HepG2 (cell line): ENCODE results near the gene KCTD5. TPM values are rescaled to one million over a fixed set of nuclear protein-coding genes. Genes with fewer than 3 reads are reported as not detected.

Experiments
- ATAC-seq: fragments of 200-7000 bp; cut with Tn5 transposase; 3 replicates; pipeline ENCODE4 v1.9.1; 2020; ENCODE audit warnings: mild to moderate bottlenecking, moderate library complexity
- BruUV-seq: library from RNA; stranded (reverse); fragments of 400-500 nt; replicated peaks from 2 replicates; lab custom pipeline; 2021; lab: Mats Ljungman, UMichigan
- CTCF ChIA-PET: fragments of 300-600 bp; formaldehyde crosslinking; extraction: SDS; loops from one replicate; lab custom pipeline; 2021; ENCODE audit warnings: low total read pairs, inconsistent platforms, low intra/inter-chr PET ratio; lab: Yijun Ruan, JAX
- POLR2A ChIA-PET: fragments of 350-600 bp; sonication (Branson Sonifier 250); formaldehyde crosslinking; loops from one replicate; lab custom pipeline; 2020; ENCODE audit warnings: antibody characterized with exemption, inconsistent platforms; lab: Yijun Ruan, JAX
- DNase-seq: peaks from one replicate; pipeline ENCODE4 v3.0.0-alpha.2; 2015; ENCODE audit warnings: low spot score
- FAIRE-seq: peaks from 3 replicates; lab custom pipeline; 2011; peaks lifted over from hg19 to GRCh38; lab: Jason Lieb, UNC
- H2AFZ ChIP-seq: one replicate; pipeline ENCODE4 v1.6.1; 2011; ENCODE audit warnings: low read length, inconsistent platforms
- H3K27ac ChIP-seq: fragments of 300-600 bp; 3 replicates; pipeline ENCODE4 v1.8.0; 2011; ENCODE audit warnings: mixed run types, mild to moderate bottlenecking, mixed read lengths, low read length, inconsistent platforms; ENCODE audit not compliant: insufficient read depth; ENCODE audit errors: extremely low read length
- H3K27me3 ChIP-seq, 2 experiments: fragments of 200-600 bp in 1 of 2; 2 replicates in 1 of 2; 3 replicates in 1 of 2; pipeline versions ENCODE4 v1.6.0 to v1.8.0; 2011; ENCODE audit warnings: low read length in 2 of 2, mild to moderate bottlenecking in 2 of 2, moderate library complexity in 2 of 2, inconsistent platforms in 1 of 2; ENCODE audit not compliant: insufficient read depth in 2 of 2, control insufficient read depth in 1 of 2
- H3K36me3 ChIP-seq, 2 experiments: fragments of 200-600 bp in 1 of 2; replicated peaks in 1 of 2; 2 replicates in 1 of 2; 3 replicates in 1 of 2; pipeline versions ENCODE4 v1.5.1 to v1.8.0; 2011; ENCODE audit warnings: low read length in 2 of 2, inconsistent platforms in 1 of 2; ENCODE audit not compliant: insufficient read depth in 2 of 2, control insufficient read depth in 1 of 2
- H3K4me1 ChIP-seq: 2 replicates; pipeline ENCODE4 v1.5.1; 2012; ENCODE audit warnings: low read length, inconsistent platforms; ENCODE audit not compliant: insufficient read depth
- H3K4me2 ChIP-seq: 2 replicates; pipeline ENCODE4 v1.6.0; 2011; ENCODE audit warnings: low read depth, low read length, inconsistent platforms
- H3K4me3 ChIP-seq, 3 experiments: fragments of 200-600 bp in 1 of 3; sonication (generic), shearing (Covaris generic) in 1 of 3; replicated peaks in 1 of 3; 2 replicates each; pipeline ENCODE4 v1.5.1; 2011 to 2016; ENCODE audit warnings: low read length in 3 of 3, inconsistent platforms in 2 of 3, low read depth in 2 of 3, mild to moderate bottlenecking in 2 of 3, control low read depth in 1 of 3, mixed read lengths in 1 of 3; ENCODE audit not compliant: insufficient read depth in 1 of 3
- H3K79me2 ChIP-seq: one replicate; pipeline ENCODE4 v1.6.1; 2011; ENCODE audit warnings: low read length, inconsistent platforms; ENCODE audit not compliant: insufficient read depth
- H3K9ac ChIP-seq: 2 replicates; pipeline ENCODE4 v1.6.0; 2011; ENCODE audit warnings: mild to moderate bottlenecking, low read depth, low read length, inconsistent platforms; ENCODE audit not compliant: insufficient read depth
- H3K9me3 ChIP-seq: 2 replicates; pipeline ENCODE4 v1.5.1; 2012; ENCODE audit warnings: mild to moderate bottlenecking, low read length
- H4K20me1 ChIP-seq: 2 replicates; pipeline ENCODE4 v1.6.0; 2011; ENCODE audit warnings: inconsistent platforms, mild to moderate bottlenecking, low read length, moderate library complexity; ENCODE audit not compliant: insufficient read depth
- BORCS8-MEF2B ChIP-seq: sonication (generic); formaldehyde crosslinking; IDR thresholded peaks from 2 replicates; pipeline ENCODE4 v1.8.0; 2022; ENCODE audit warnings: mild to moderate bottlenecking, missing genetic modification reagents
- DR1 ChIP-seq: sonication (generic); formaldehyde crosslinking; IDR thresholded peaks from 2 replicates; pipeline ENCODE4 v1.8.0; 2021; ENCODE audit warnings: mild to moderate bottlenecking, missing genetic modification reagents, inconsistent platforms
- FOXM1 ChIP-seq: sonication (generic); formaldehyde crosslinking; IDR thresholded peaks from 2 replicates; pipeline ENCODE4 v1.5.0; 2020; ENCODE audit warnings: missing genetic modification reagents
- FOXO1 ChIP-seq: sonication (generic); formaldehyde crosslinking; IDR thresholded peaks from 2 replicates; pipeline ENCODE4 v1.4.0; 2020; ENCODE audit warnings: missing genetic modification reagents
- GATAD2A ChIP-seq: IDR thresholded peaks from 2 replicates; pipeline ENCODE4 v1.6.1; 2016
- PBX2 ChIP-seq: IDR thresholded peaks from 2 replicates; pipeline ENCODE4 v1.6.1; 2016; ENCODE audit warnings: control low read depth
- RBAK ChIP-seq: sonication (generic); formaldehyde crosslinking; IDR thresholded peaks from 2 replicates; pipeline ENCODE4 v1.5.1; 2020; ENCODE audit warnings: mild to moderate bottlenecking, missing genetic modification reagents
- ZBTB42 ChIP-seq: sonication (generic); formaldehyde crosslinking; IDR thresholded peaks from 2 replicates; pipeline ENCODE4 v1.5.0; 2020; ENCODE audit warnings: mild to moderate bottlenecking, missing genetic modification reagents
- ZC3H13 ChIP-seq: sonication (generic); formaldehyde crosslinking; IDR thresholded peaks from 2 replicates; pipeline ENCODE4 v1.8.1; 2023; ENCODE audit warnings: mild to moderate bottlenecking, missing genetic modification reagents, moderate library complexity
- ZNF343 ChIP-seq: sonication (generic); formaldehyde crosslinking; IDR thresholded peaks from 2 replicates; pipeline ENCODE4 v1.4.0; 2020; ENCODE audit warnings: mild to moderate bottlenecking, missing genetic modification reagents
- ZNF644 ChIP-seq: IDR thresholded peaks from 2 replicates; pipeline ENCODE4 v1.6.1; 2016; ENCODE audit warnings: low read depth
- WGBS: methylation state at CpG from one replicate; pipeline ENCODE4 v1.1.6; 2017; ENCODE audit warnings: low lambda C conversion rate; 5-methylcytosine and 5-hydroxymethylcytosine counted together
- in situ Hi-C: cut with HindIII; loops from 2 replicates; pipeline ENCODE4 v1.10.0; 2017; ENCODE audit warnings: low pct_unique_long_range_greater_than_20kb; ENCODE audit not compliant: extremely low pct_ligation_motif_present
- intact Hi-C: fragments of 100-400 bp; cut with micrococcal nuclease; formaldehyde crosslinking; loops from one replicate; pipeline ENCODE4 v1.10.0; 2022; ENCODE audit not compliant: unreplicated experiment
- polyA plus RNA-seq, 8 experiments: library from polyadenylated mRNA; depleted of rRNA in 3 of 8; stranded (reverse) in 7 of 8; unstranded in 1 of 8; fragments of >200 nt; fragmentation: Illumina TruSeq in 4 of 8; extraction: Trizol in 4 of 8; gene quantifications; 2 replicates each; pipeline versions ENCODE4 v1.2.1 to v1.2.3, GENCODE V29; 2011 to 2016; ENCODE audit warnings: low read depth in 4 of 8, missing spikeins in 1 of 8, mixed read lengths in 1 of 8; ENCODE audit not compliant: insufficient read depth in 1 of 8
- total RNA-seq, 5 experiments: library from RNA; depleted of rRNA; stranded (reverse); fragments of >200 nt; fragmentation: Illumina TruSeq; extraction: Trizol; gene quantifications; 2 replicates each; pipeline ENCODE4 v1.2.3, GENCODE V29; 2016; ENCODE audit warnings: low read depth in 1 of 5
- TF ChIP-seq, protein P1 (sequence below): sonication (generic); formaldehyde crosslinking; IDR thresholded peaks from 2 replicates; pipeline ENCODE4 v1.5.0; 2020; ENCODE audit warnings: missing genetic modification reagents
- TF ChIP-seq, protein P2 (sequence below): sonication (generic); formaldehyde crosslinking; IDR thresholded peaks from 2 replicates; pipeline ENCODE4 v1.8.1; 2023; ENCODE audit warnings: missing genetic modification reagents, mild to moderate bottlenecking, borderline replicate concordance
- TF ChIP-seq, protein P3 (sequence below): IDR thresholded peaks from 2 replicates; pipeline ENCODE4 v1.6.1; 2016
- TF ChIP-seq, protein P4 (sequence below): sonication (generic); formaldehyde crosslinking; IDR thresholded peaks from 2 replicates; pipeline ENCODE4 v1.4.0; 2020; ENCODE audit warnings: missing genetic modification reagents, borderline replicate concordance

The KCTD5 gene
- total and polyA plus RNA-seq, 2 of the 13 experiments (the other 11 are each of a cell fraction or from before 2014, with no cell fraction given): 25.4 to 29.8 TPM

DNA sequence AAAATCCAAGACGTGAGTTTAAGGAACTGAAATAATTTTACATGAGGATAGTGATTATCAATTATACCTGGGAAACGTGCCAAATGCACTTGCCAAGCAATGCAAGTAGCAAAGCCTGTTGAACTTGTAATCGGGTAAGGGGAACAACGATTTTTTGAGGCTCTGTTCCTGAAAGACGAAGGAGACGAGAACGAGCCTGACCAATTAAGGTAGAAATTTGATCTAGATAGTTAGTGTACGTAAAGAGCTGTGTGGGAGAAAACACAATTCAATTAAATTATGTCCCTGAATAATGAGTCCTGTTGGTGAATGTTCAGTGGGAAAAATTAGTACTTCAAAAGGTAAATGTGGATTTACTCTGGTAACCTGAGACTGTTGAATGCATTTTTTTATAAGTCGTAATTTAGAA lies 17.7 kb upstream of the KCTD5 start:
- Histone ChIP-seq H3K27me3 (no peaks in the 10 kb centered on the region), H3K27ac (no peak overlapping the region), H2AFZ (no peak overlapping the region), H3K4me2 (no peak overlapping the region), H3K36me3 (peaks cover 0 to 2% of the 10 kb centered on the region in 2 experiments; a peak in 1 of 5 replicates), H3K9me3 (no peaks in the 10 kb centered on the region), H3K9ac (no peak overlapping the region), H4K20me1 (no peaks in the 10 kb centered on the region), H3K79me2 (no peaks in the 10 kb centered on the region), H3K4me3 (no peak overlapping the region), H3K4me1 (peaks cover 6% of the 10 kb centered on the region)
- BruUV-seq: no TSS peak
- CTCF ChIA-PET: no interaction called here
- DNase-seq: no peak
- WGBS: 88% methylated on average over 9 of the region's 9 CpGs
- no peak for ATAC-seq
- POLR2A ChIA-PET: no interaction called here
- in situ Hi-C loops: no loop called here
- TF ChIP-seq FOXM1 (no peak), RBAK (CRISPR knock-in tag) (no peak), GATAD2A (CRISPR knock-in tag) (no peak), ZBTB42 (no peak), ZC3H13 (CRISPR knock-in tag) (no peak), ZNF343 (CRISPR knock-in tag) (no peak), PBX2 (CRISPR knock-in tag) (no peak), DR1 (no peak), FOXO1 (no peak), BORCS8-MEF2B (CRISPR knock-in tag) (no peak), ZNF644 (CRISPR knock-in tag) (no peak)
- TF ChIP-seq, protein P1, sequence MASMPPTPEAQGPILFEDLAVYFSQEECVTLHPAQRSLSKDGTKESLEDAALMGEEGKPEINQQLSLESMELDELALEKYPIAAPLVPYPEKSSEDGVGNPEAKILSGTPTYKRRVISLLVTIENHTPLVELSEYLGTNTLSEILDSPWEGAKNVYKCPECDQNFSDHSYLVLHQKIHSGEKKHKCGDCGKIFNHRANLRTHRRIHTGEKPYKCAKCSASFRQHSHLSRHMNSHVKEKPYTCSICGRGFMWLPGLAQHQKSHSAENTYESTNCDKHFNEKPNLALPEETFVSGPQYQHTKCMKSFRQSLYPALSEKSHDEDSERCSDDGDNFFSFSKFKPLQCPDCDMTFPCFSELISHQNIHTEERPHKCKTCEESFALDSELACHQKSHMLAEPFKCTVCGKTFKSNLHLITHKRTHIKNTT (CRISPR knock-in tag): no peak
- TF ChIP-seq, protein P2, sequence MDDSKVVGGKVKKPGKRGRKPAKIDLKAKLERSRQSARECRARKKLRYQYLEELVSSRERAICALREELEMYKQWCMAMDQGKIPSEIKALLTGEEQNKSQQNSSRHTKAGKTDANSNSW (CRISPR knock-in tag): no peak
- TF ChIP-seq, protein P3, sequence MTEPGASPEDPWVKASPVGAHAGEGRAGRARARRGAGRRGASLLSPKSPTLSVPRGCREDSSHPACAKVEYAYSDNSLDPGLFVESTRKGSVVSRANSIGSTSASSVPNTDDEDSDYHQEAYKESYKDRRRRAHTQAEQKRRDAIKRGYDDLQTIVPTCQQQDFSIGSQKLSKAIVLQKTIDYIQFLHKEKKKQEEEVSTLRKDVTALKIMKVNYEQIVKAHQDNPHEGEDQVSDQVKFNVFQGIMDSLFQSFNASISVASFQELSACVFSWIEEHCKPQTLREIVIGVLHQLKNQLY (CRISPR knock-in tag): no peak
- TF ChIP-seq, protein P4, sequence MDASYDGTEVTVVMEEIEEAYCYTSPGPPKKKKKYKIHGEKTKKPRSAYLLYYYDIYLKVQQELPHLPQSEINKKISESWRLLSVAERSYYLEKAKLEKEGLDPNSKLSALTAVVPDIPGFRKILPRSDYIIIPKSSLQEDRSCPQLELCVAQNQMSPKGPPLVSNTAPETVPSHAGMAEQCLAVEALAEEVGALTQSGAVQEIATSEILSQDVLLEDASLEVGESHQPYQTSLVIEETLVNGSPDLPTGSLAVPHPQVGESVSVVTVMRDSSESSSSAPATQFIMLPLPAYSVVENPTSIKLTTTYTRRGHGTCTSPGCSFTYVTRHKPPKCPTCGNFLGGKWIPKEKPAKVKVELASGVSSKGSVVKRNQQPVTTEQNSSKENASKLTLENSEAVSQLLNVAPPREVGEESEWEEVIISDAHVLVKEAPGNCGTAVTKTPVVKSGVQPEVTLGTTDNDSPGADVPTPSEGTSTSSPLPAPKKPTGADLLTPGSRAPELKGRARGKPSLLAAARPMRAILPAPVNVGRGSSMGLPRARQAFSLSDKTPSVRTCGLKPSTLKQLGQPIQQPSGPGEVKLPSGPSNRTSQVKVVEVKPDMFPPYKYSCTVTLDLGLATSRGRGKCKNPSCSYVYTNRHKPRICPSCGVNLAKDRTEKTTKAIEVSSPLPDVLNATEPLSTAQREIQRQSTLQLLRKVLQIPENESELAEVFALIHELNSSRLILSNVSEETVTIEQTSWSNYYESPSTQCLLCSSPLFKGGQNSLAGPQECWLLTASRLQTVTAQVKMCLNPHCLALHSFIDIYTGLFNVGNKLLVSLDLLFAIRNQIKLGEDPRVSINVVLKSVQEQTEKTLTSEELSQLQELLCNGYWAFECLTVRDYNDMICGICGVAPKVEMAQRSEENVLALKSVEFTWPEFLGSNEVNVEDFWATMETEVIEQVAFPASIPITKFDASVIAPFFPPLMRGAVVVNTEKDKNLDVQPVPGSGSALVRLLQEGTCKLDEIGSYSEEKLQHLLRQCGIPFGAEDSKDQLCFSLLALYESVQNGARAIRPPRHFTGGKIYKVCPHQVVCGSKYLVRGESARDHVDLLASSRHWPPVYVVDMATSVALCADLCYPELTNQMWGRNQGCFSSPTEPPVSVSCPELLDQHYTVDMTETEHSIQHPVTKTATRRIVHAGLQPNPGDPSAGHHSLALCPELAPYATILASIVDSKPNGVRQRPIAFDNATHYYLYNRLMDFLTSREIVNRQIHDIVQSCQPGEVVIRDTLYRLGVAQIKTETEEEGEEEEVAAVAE: no peak
- no peak for FAIRE-seq
- intact Hi-C loops: no loop called here
